Measurements from ENCODE around the gene DMD.
"Not testable (repeated sequence)": the region's sequence is repeated elsewhere in the genome, so short reads cannot be mapped to it uniquely, and the experiment has no call there.

The DMD gene

DNA sequence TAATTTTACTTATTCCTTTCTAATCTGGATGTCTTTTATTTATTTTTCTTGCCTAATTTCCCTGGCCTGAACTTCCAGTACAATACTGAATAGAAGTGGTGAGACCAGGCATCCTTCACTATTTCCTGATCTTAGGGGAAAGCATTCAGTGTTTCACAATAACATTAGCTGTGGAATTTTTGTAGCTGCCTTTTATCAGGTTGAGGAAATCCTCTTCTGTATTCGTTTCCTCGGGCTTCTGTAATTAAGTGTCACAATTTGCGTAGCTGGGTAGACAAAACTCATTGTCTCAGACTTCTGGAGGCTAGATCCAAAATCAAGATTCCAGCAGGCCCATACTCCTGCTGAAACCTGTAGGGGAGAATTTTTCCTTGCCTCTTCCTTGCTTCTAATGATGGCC lies 1541.1 kb downstream of the DMD start:
- no peak for DNase-seq

GRCh38 chrX:31665454-31665853 lies 1545.9 kb downstream of the DMD start:
- no peak for DNase-seq

- DNase-seq = no peak
These were observed 1548.2 kb downstream of the DMD start for GRCh38 chrX:31663172-31663571.

GRCh38 chrX:31661280-31661810 lies 1550.0 kb downstream of the DMD start:
- DNase-seq = no peak

- no peak for DNase-seq
These were observed 1553.0 kb downstream of the DMD start for GRCh38 chrX:31658360-31658759.

DNA sequence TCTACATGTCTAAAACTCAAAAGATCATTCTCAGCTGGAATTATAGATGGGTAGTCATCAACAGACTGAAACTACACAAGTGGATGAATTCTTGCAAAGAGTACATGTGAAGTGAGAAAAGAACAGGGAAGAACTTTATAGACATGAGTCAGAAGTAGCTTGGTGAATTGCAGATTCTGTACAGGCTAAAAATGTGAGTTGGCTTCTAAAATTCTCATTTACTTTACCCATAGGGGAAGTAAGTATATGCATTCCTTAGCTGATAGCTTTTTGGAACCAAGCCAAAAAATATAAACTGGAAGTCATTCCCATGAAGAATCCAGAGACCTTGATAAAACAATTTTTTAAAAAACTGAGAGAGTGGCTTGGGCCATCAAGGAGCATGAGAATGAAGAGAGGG lies 1555.3 kb downstream of the DMD start:
- DNase-seq = no peak

GRCh38 chrX:31653422-31653821 lies 1557.9 kb downstream of the DMD start:
- no peak for DNase-seq

DNA sequence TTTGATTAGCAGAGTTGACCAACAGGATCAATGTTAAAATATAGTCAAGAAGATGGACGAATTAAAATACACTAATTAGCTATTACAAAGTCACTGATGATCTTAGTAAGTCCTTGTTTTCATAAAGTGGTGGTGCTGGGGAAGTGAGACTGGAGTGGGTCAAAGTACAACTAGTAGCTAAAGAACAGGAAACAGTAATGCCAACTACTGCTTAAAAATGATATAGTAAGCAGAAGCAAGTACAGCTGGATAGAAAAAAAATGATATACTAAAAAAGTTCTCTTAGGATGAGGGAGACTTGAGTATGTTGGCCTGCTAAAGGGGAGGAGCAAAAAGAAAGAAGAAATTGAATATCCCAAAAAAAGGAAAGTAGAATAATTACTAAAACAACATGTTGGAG lies 1558.7 kb downstream of the DMD start:
- no peak for DNase-seq

DNA sequence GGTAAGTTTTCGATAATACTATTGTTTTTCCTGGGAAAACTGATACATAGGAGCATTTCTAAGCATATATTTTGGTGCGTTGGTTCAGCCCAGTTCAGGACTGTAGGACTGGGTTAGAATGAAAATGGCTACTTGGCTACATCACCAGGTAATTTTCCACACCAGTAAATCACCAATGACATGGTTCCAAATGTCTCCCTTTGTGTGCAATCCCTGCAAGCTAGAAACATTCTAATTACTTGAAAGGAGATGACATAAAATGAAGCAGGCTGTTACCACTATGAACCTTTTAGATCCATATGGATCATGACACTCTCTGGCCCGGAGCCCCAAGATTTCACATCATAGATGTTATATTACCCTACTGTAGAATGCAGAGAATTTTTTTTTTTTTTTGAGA lies 1562.1 kb downstream of the DMD start:
- no peak for DNase-seq

GRCh38 chrX:31633349-31633748 lies 1578.0 kb downstream of the DMD start:
- no peak for DNase-seq

GRCh38 chrX:31629195-31629594 lies 1582.2 kb downstream of the DMD start:
- DNase-seq = no peak

GRCh38 chrX:31609130-31609529 lies 1602.2 kb downstream of the DMD start:
- DNase-seq = no peak

DNA sequence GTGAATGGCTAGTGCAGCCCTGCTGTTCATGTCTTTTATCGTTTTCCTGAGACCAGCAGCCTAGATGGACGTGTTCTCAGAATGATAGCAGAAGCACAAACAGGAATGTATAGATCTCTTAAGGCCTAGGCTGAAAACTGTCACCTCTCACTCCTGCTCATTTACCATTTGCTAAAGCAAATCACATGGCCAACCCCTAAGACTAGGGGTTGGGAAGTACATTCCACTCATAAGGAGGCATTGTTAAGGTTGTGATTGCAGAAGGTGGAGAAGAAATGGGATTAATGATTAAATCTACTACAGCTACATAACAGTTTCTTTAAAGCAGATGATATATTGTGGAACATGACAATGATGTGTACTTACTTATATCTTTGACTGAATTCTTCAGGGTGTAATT lies 1602.7 kb downstream of the DMD start:
- DNase-seq = no peak

GRCh38 chrX:31606771-31607170 lies 1604.6 kb downstream of the DMD start:
- no peak for DNase-seq

DNA sequence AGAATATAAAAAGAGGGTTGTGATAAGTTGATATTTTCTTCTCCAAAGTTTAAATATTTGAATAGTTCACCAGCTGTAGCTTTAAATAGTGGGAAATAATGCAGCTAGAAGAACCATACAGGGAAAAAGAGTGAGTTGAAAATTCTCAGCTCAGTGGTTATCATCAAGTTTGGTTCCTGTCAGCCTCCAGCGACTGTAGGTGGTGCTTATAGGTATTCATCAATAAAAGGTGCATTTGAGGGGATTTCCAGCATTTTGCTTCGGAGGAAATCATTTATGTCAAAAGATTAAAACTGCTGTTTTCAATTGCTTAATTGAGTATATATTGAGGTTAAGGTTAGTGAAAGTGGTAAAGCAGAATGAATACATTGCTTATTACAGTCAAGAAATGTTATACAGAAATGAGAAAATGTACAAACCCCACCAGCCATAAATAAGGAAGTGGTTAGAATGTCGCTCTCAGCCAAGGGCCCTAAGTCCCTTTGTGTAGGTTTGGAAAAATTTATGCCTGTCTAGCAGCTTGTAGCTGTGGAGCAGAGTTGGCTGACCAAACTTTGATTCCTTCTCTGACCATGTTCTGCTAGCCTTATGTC lies 1606.6 kb downstream of the DMD start:
- no peak for DNase-seq

DNA sequence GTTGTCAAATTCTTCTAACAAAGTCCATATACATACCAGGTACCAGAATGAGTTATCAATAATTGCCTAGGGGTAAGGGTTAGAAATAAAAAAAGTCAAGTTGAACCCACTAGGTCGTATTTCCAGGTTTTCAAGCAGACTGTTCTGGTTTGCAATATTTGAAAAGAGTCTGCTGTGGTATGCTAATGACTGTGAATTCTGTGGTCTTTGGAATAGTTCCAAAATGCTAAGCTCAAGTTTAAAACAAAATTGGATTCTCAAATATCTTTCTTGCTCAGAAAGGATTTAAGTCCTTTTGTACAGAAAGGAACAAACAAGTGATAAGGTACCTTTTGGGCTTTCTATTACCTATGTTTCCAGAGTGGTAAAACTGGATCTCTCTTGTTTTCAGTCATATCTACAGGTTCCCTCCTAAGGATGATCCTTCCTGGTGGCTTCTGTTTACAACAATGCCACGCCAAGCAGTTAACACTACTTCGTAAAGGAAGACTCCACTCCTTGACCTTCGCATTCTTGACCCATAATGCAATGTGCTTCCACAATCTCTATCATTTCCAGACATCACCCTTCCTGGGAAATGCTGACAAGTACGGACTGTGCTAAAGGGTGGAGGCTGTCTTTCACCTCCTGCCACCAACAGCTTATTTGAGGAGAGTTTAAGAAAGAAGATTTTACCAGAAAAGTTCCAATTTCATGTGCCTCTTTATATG lies 1607.8 kb downstream of the DMD start:
- DNase-seq = no peak

DNA sequence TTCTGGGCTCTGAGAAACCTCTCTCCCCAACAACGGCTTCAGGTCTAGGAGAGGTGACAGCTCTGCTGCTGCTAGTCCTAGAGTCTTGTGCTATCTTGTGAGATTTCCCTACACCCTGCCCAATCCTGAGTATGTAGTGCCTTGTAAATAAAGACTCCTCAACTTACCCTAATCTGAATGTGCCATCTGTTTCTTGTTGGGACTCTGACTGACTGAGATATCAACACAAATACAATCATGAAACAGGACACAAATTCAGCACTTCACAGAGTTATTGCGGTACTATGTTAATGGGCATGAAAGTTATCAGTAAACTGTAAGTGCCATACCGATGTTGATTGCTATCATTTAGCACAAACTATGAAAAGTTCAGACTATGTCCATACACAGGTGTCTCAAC lies 1610.5 kb downstream of the DMD start:
- DNase-seq = no peak

GRCh38 chrX:31593353-31593752 lies 1618.0 kb downstream of the DMD start:
- no peak for DNase-seq

GRCh38 chrX:31591355-31591754 lies 1620.0 kb downstream of the DMD start:
- no peak for DNase-seq

- no peak for DNase-seq
These were observed 1620.7 kb downstream of the DMD start for GRCh38 chrX:31590581-31591114.

- no peak for DNase-seq
These were observed 1621.8 kb downstream of the DMD start for GRCh38 chrX:31589503-31589902.

- no peak for DNase-seq
These were observed 1623.0 kb downstream of the DMD start for GRCh38 chrX:31588355-31588754.

DNA sequence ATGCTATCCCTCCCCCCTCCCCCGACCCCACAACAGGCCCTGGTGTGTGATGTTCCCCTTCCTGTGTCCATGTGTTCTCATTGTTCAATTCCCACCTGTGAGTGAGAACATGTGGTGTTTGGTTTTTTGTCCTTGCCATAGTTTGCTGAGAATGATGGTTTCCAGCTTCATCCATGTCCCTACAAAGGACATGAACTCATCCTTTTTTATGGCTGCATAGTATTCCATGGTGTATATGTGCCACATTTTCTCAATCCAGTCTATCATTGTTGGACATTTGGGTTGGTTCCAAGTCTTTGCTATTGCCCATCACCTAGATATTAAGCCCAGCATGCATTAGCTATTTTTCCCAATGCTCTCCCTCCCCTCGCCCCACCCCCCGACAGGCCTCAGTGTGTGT lies 1627.5 kb downstream of the DMD start:
- not testable (repeated sequence) for DNase-seq

GRCh38 chrX:31580726-31581125 lies 1630.6 kb downstream of the DMD start:
- DNase-seq = no peak

GRCh38 chrX:31580227-31580626 lies 1631.1 kb downstream of the DMD start:
- no peak for DNase-seq
